Measurements from ENCODE around the gene CTAGE6. TPM values are rescaled to one million over a fixed set of nuclear protein-coding genes. Genes with fewer than 3 reads are reported as not detected.
"Not testable (repeated sequence)": the region's sequence is repeated elsewhere in the genome, so short reads cannot be mapped to it uniquely, and the experiment has no call there.

CTAGE6 gene
- total RNA-seq, 1 donor from 2014 or later, result 0.36 TPM

- H3K4me1 Mint-ChIP-seq; H3K36me3 Mint-ChIP-seq; H3K27me3 Mint-ChIP-seq (ENCODE audit: low read depth); H3K4me3 Mint-ChIP-seq; H3K9me3 Mint-ChIP-seq; DNase-seq (ENCODE audit: low spot score in 2 of 2, unreplicated experiment in 2 of 2); H3K27ac Mint-ChIP-seq: not testable (repeated sequence)
These were observed 45.7 kb downstream of the CTAGE6 start for GRCh38 chr7:143711727-143712324.

- H3K36me3 Mint-ChIP-seq; H3K4me1 Mint-ChIP-seq; DNase-seq (ENCODE audit: low spot score in 2 of 2, unreplicated experiment in 2 of 2); H3K9me3 Mint-ChIP-seq; H3K27ac Mint-ChIP-seq; H3K4me3 Mint-ChIP-seq; H3K27me3 Mint-ChIP-seq (ENCODE audit: low read depth): not testable (repeated sequence)
These were observed 47.6 kb downstream of the CTAGE6 start for GRCh38 chr7:143709895-143710294.

Other genes starting within 250 kb of the CTAGE6 start
- 1.3 to 1.6 TPM (median 1.4 TPM) in 3 replicates for gene CTAGE15, start 185.9 kb downstream of the CTAGE6 start, total RNA-seq
- 1.6 to 1.9 TPM (median 1.7 TPM) in 3 replicates for gene TCAF2, start 136.7 kb downstream of the CTAGE6 start, total RNA-seq
- 101 to 105 TPM (median 103 TPM) in 3 replicates for gene TCAF1, start 144.5 kb upstream of the CTAGE6 start, total RNA-seq
- gene OR2F2, start 177.5 kb upstream of the CTAGE6 start, total RNA-seq, result not detected in 3 replicates
- gene OR2F1, start 197.1 kb upstream of the CTAGE6 start, total RNA-seq, result 0.11 TPM in 1 of 3 replicates, not detected in the others
- gene OR6B1, start 242.6 kb upstream of the CTAGE6 start, total RNA-seq, result not detected in 3 replicates

All from mesothelial cell of epicardium (in vitro differentiated cells).